ENCODE data around the gene NAV2. TPM values are rescaled to one million over a fixed set of nuclear protein-coding genes. Genes with fewer than 3 reads are reported as not detected.
"Not testable (repeated sequence)": the region's sequence is repeated elsewhere in the genome, so short reads cannot be mapped to it uniquely, and the experiment has no call there.

The NAV2 gene
- total RNA-seq, 1 experiment from 2014 or later = 46.3 TPM

- H3K4me2 ChIP-seq (ENCODE audit: insufficient read depth, insufficient read length, low read length) = no peak overlapping the region
- peaks cover 22 to 24% of the 10 kb centered on the region in 2 experiments for H3K4me1 Mint-ChIP-seq
Measured at GRCh38 chr11:19959648-19960059, 247.0 kb downstream of the NAV2 start.

GRCh38 chr11:19960410-19960809 is 247.8 kb downstream of the NAV2 start:
- H2BK20ac ChIP-seq (ENCODE audit: low read depth, low read length, poor library complexity, severe bottlenecking); H3K79me2 ChIP-seq (ENCODE audit: insufficient read depth, low read length); H2AK5ac ChIP-seq (ENCODE audit: insufficient read length, low read length); H3K27ac ChIP-seq (ENCODE audit: insufficient read length, low read depth, low read length); H2AFZ ChIP-seq (ENCODE audit: low read length); H3K23me2 ChIP-seq (ENCODE audit: insufficient read length, low read depth, low read length, poor library complexity, severe bottlenecking); H3K9ac ChIP-seq (ENCODE audit: extremely low read depth, insufficient read length, low read length); H3K23ac ChIP-seq (ENCODE audit: insufficient read length, low read depth, low read length); DNase-seq; H3T11ph ChIP-seq (ENCODE audit: low read length); H3K27me3 ChIP-seq (ENCODE audit: insufficient read depth, low read length); H3K4ac ChIP-seq (ENCODE audit: low read depth, low read length); H3K56ac ChIP-seq (ENCODE audit: insufficient read length, low read depth, low read length); H4K5ac ChIP-seq (ENCODE audit: insufficient read length, low read depth, low read length); H3K4me2 ChIP-seq (ENCODE audit: insufficient read depth, insufficient read length, low read length); H4K20me1 ChIP-seq (ENCODE audit: control insufficient read depth, insufficient read depth, insufficient read length); H3K79me1 ChIP-seq (ENCODE audit: insufficient read depth, low read depth, low read length, poor library complexity, severe bottlenecking); H3K9me3 ChIP-seq (ENCODE audit: control insufficient read depth, low read depth, low read length); H2BK12ac ChIP-seq (ENCODE audit: insufficient read length, low read depth, low read length); H3K14ac ChIP-seq (ENCODE audit: insufficient read depth, low read length); H4K91ac ChIP-seq (ENCODE audit: insufficient read length, low read depth, low read length); H2BK5ac ChIP-seq (ENCODE audit: insufficient read length, low read length); H3K4me3 Mint-ChIP-seq; H2BK120ac ChIP-seq (ENCODE audit: low read depth, low read length, poor library complexity, severe bottlenecking); H3K27me3 Mint-ChIP-seq (ENCODE audit: low read depth); H2BK15ac ChIP-seq (ENCODE audit: low read depth, low read length); H3K9me3 Mint-ChIP-seq; H4K8ac ChIP-seq (replicated peaks; ENCODE audit: insufficient read length, low read depth, low read length); H3K27ac Mint-ChIP-seq; H3K4me1 ChIP-seq (ENCODE audit: insufficient read depth, low read length); H3K18ac ChIP-seq (ENCODE audit: insufficient read length, low read depth, low read length): not testable (repeated sequence)
- peaks cover 21 to 23% of the 10 kb centered on the region in 2 experiments for H3K4me1 Mint-ChIP-seq
- no CpG with 5 or more reads among the region's 3 CpGs for WGBS (ENCODE audit: extremely low coverage, insufficient read length, low lambda C conversion rate)
- peaks cover 25 to 27% (median 27%) of the 10 kb centered on the region in 3 experiments; a peak in 6 of 7 replicates for H3K36me3 Mint-ChIP-seq (ENCODE audit: insufficient read depth in 1 of 3, low read depth in 3 of 3)

More at GRCh38 chr11:19959648-19960059, 247.0 kb downstream of the NAV2 start:
- Mint-ChIP-seq H3K9me3 (no peaks in the 10 kb centered on the region), H3K36me3 (ENCODE audit: insufficient read depth in 1 of 3, low read depth in 3 of 3) (peaks cover 23% of the 10 kb centered on the region in 3 experiments; a peak in 6 of 7 replicates), H3K27ac (no peak overlapping the region; a peak in 1 of 7 replicates), H3K27me3 (ENCODE audit: low read depth) (peaks cover 2% of the 10 kb centered on the region; the same call in 1 of the 2 replicates), H3K4me3 (no peak overlapping the region)
- no peak overlapping the region for H3K14ac ChIP-seq (ENCODE audit: insufficient read depth, low read length)
- H3K4me1 ChIP-seq (ENCODE audit: insufficient read depth, low read length) = peaks cover 9% of the 10 kb centered on the region; the same call in 1 of the 2 replicates
- H3T11ph ChIP-seq (ENCODE audit: low read length) = no peak overlapping the region
- H3K23me2 ChIP-seq (ENCODE audit: insufficient read length, low read depth, low read length, poor library complexity, severe bottlenecking) = no peaks in the 10 kb centered on the region
- no peak for TF ChIP-seq CTCF (conservative IDR thresholded peaks at IDR 0.05)
- H2AK5ac ChIP-seq (ENCODE audit: insufficient read length, low read length) = no peak overlapping the region
- no peak overlapping the region for H2BK12ac ChIP-seq (ENCODE audit: insufficient read length, low read depth, low read length)
- no peaks in the 10 kb centered on the region for H4K20me1 ChIP-seq (ENCODE audit: control insufficient read depth, insufficient read depth, insufficient read length)
- no peak overlapping the region for H3K4ac ChIP-seq (ENCODE audit: low read depth, low read length)
- H3K27me3 ChIP-seq (ENCODE audit: insufficient read depth, low read length) = no peaks in the 10 kb centered on the region
- no peak overlapping the region for H2BK120ac ChIP-seq (ENCODE audit: low read depth, low read length, poor library complexity, severe bottlenecking)
- H3K23ac ChIP-seq (ENCODE audit: insufficient read length, low read depth, low read length) = no peak overlapping the region
- no peak overlapping the region for H3K27ac ChIP-seq (ENCODE audit: insufficient read length, low read depth, low read length)
- H4K5ac ChIP-seq (ENCODE audit: insufficient read length, low read depth, low read length) = no peak overlapping the region
- no peak overlapping the region for H3K56ac ChIP-seq (ENCODE audit: insufficient read length, low read depth, low read length)
- no peak for DNase-seq
- H2BK20ac ChIP-seq (ENCODE audit: low read depth, low read length, poor library complexity, severe bottlenecking) = no peak overlapping the region
- no peaks in the 10 kb centered on the region for H3K9me3 ChIP-seq (ENCODE audit: control insufficient read depth, low read depth, low read length)
- no peak overlapping the region for H4K8ac ChIP-seq (replicated peaks; ENCODE audit: insufficient read length, low read depth, low read length)
- no peaks in the 10 kb centered on the region for H3K79me1 ChIP-seq (ENCODE audit: insufficient read depth, low read depth, low read length, poor library complexity, severe bottlenecking)
- H4K91ac ChIP-seq (ENCODE audit: insufficient read length, low read depth, low read length) = no peak overlapping the region
- WGBS (ENCODE audit: extremely low coverage, insufficient read length, low lambda C conversion rate) = no CpG with 5 or more reads among the region's 10 CpGs
- no peak overlapping the region for H2AFZ ChIP-seq (ENCODE audit: low read length)
- H3K79me2 ChIP-seq (ENCODE audit: insufficient read depth, low read length) = no peaks in the 10 kb centered on the region; the same call in 1 of the 2 replicates
- H2BK15ac ChIP-seq (ENCODE audit: low read depth, low read length) = no peak overlapping the region
- no peak overlapping the region for H3K9ac ChIP-seq (ENCODE audit: extremely low read depth, insufficient read length, low read length)
- no peak overlapping the region for H2BK5ac ChIP-seq (ENCODE audit: insufficient read length, low read length)
- no peak overlapping the region for H3K18ac ChIP-seq (ENCODE audit: insufficient read length, low read depth, low read length)
